Activated CD8-positive, alpha-beta memory T cell treated with anti-CD3 and anti-CD28 coated beads for 36 hours (primary cell): ENCODE data around the gene IL4R. TPM values are rescaled to one million over a fixed set of nuclear protein-coding genes. Genes with fewer than 3 reads are reported as not detected.

ENCODE experiments used
- CTCF ChIA-PET: fragments of 350-600 bp; sonication (Branson Sonifier 250); formaldehyde crosslinking; loops from one replicate; lab custom pipeline; 2021; ENCODE audit warnings: antibody characterized with exemption; lab: Charles Lee
- POLR2A ChIA-PET: fragments of 350-600 bp; sonication (Branson Sonifier 250); formaldehyde crosslinking; loops from one replicate; lab custom pipeline; 2021; ENCODE audit warnings: antibody characterized with exemption; lab: Charles Lee
- total RNA-seq, 2 experiments: library from RNA; stranded (reverse); gene quantifications; one replicate each; pipeline ENCODE4 v1.2.3, GENCODE V29; 2021

The IL4R gene
- total RNA-seq, 2 experiments from 2014 or later: 153 to 157 TPM

GRCh38 chr16:27335349-27336053 is 21.7 kb downstream of the IL4R start:
- CTCF ChIA-PET: interaction anchor here (0.9 kb wide), 1 partner anchor 101 kb away, joined by 3 read pairs; no protein-coding TSS in a partner anchor
- POLR2A ChIA-PET: no interaction called here

DNA sequence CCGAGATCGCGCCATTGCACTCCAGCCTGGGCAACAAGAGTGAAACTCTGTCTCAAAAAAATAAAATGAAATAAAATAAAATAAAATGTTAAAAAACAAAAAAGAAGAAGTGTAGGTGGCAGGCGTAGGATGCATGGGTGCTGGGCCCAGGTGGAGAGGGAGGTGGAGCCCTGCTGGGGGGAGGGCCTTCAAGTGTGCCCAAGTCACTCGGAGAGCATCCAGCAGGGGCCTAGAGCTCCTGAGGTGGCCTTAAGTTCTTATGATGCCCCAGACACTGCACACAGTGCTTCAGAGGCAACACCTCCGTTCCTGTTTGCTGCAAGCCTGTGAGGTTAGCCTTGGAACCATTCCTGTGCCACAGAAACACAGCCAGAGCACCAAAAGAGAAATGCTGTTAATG is 23.2 kb downstream of the IL4R start:
- CTCF ChIA-PET: no interaction called here
- POLR2A ChIA-PET: no interaction called here

- CTCF ChIA-PET: interaction anchor here (1.5 kb wide), 1 partner anchor 29 kb away, joined by 5 read pairs; no protein-coding TSS in a partner anchor
Observed at GRCh38 chr16:27339180-27339579, 25.4 kb downstream of the IL4R start.

DNA sequence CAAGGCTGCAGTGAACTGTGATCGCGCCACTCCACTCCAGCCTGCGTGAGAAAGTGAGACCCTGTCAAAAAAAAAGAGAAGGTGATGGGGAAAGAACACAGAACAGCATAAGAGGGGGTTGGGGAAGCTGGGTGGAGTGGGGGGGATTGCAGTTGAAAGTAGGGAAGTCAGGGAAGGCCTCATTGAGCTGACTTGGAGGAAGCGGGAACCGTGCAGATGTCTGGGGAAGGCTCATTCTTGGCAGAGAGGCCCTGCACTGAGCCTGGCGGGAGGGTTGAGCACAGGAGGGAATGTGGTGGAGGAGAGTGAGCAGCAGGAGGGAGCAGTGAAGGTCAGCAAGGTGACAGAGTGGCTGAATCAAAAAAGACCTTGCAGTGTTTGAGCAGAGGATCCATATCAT is 26.9 kb downstream of the IL4R start:
- CTCF ChIA-PET: interaction anchor here (1.0 kb wide), 1 partner anchor 106 kb away, joined by 3 read pairs; no protein-coding TSS in a partner anchor
- POLR2A ChIA-PET: no interaction called here

More at GRCh38 chr16:27339180-27339579, 25.4 kb downstream of the IL4R start:
- POLR2A ChIA-PET: no interaction called here

DNA sequence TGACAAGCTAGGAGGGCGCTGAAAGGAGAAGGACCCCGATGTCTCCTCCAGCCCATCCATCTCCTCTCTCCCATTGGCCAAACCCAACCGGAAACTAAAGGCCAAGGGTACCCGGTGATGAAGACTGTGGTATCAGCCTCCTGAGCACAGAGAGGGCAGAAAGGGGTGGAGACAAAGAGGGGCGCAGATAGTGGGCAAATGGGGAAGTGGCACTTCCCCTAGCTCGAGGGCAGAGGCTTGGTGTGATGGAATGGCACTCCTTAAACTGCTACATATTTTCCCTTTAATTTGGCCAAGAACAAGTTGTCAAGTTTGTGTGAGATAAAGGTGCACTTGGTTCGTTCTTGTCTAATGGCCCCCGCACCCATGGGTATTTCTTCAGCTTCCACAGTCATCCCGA is 27.8 kb downstream of the IL4R start:
- POLR2A ChIA-PET: no interaction called here
- CTCF ChIA-PET: no interaction called here

DNA sequence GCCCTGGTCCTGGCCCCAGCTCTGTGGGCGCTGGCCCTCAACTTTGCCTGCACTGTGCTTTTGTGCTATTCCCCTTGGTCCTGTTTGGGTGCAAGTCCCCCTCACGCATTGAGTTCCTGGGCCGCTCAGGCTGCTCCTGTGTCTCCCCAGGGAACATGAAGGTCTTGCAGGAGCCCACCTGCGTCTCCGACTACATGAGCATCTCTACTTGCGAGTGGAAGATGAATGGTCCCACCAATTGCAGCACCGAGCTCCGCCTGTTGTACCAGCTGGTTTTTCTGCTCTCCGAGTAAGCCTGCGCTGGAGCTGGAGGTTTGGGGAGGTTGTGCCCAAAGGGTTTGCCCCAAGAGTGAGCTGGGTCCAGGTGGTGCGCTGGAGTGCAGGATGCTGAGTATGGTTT is 28.2 kb downstream of the IL4R start:
- CTCF ChIA-PET: no interaction called here
- POLR2A ChIA-PET: no interaction called here

- ChIA-PET POLR2A (no interaction called here), CTCF (interaction anchor here (1.0 kb wide), 1 partner anchor 11 kb away, joined by 4 read pairs; no protein-coding TSS in a partner anchor)
Observed at GRCh38 chr16:27344721-27345120, 30.9 kb downstream of the IL4R start.

- ChIA-PET CTCF (interaction anchor here (1.0 kb wide), 1 partner anchor 11 kb away, joined by 4 read pairs; no protein-coding TSS in a partner anchor), POLR2A (no interaction called here)
Observed at GRCh38 chr16:27345201-27345600, 31.4 kb downstream of the IL4R start.

DNA sequence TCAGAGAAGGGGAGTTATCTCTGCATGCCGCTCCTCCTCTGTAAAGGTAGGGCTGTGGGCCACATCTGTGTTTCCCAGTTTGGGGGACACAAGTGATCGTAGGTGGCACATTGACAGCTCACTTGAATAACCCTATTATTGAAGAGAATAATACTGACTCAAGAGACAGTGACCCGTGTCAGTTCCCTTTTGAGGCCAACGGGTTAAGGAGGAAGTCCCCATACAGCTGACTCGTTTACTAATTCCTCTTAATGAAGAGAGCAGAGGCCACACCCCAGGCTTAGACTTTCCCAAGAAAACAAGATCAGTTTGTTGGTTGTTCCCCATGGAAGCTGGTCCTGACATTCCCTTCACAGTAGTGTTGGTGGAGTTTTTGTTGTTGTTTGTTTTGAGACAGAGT is 33.0 kb downstream of the IL4R start:
- ChIA-PET POLR2A (no interaction called here), CTCF (interaction anchor here (1.3 to 1.4 kb wide), 2 partner anchors 10 to 21 kb away, joined by 3 read pairs; no protein-coding TSS in a partner anchor)

DNA sequence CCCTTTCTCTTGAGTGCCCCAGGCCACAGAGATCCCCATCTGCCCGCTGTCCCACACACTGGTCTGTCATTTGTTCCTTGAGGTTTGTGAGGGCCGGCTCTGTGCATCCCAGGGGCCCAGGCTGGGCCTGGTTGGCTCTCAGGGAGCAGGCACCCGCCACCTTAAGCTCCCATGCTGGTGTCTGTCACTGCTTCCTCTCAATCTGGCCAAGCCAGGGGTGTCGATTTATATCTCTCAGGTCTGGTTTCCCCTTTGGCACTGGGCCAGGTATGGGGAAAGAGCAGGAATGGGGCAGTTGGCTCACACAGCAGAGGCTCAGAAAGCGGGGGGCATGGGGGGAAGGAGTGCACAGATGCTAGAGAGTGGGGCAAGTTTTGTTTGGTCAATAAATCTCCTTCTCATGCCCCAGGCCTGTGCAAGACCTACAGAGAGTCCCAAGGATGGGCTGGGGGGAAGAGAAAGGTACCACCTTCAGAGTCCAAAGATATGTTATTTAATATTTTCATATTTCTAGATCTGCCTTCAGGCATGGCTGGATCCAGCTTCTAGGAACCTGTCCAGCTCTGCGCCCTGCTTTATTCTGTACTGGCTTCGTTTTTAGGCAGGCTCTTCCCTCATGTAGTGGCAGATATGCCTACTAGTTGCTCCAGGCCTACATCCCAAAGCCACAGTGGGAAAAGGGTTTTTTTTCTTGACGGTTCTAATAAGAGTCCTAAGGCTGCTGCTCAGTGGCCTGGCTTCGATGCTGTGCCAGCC is 34.3 kb downstream of the IL4R start:
- POLR2A ChIA-PET: no interaction called here
- CTCF ChIA-PET: interaction anchor here (1.2 kb wide), 1 partner anchor 29 kb away, joined by 3 read pairs; no protein-coding TSS in a partner anchor

- CTCF ChIA-PET: interaction anchor here (1.2 kb wide), 1 partner anchor 114 kb away, joined by 3 read pairs; no protein-coding TSS in a partner anchor
Observed at GRCh38 chr16:27349276-27349675, 35.5 kb downstream of the IL4R start.

DNA sequence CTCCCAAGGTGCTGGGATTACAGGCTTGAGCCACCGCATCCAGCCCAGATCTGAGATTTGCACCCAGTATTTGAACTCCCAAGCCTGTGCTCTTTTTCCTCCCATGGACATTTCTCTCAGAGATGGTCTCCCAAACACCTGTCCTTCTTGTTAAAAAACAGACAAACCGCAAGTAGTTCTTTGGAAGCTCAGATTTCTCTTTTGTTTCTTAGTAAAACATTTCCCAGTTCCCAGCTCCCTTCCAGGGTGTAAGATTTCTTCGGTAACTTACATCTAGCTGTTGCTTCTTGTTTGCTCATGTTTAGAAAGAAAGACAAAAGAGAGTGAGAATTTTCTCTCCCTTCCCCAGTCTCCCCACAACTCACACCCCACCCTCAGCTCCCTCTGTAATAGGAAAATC is 36.2 kb downstream of the IL4R start:
- CTCF ChIA-PET: interaction anchor here (1.2 kb wide), 1 partner anchor 115 kb away, joined by 3 read pairs; no protein-coding TSS in a partner anchor
- POLR2A ChIA-PET: no interaction called here

More at GRCh38 chr16:27349276-27349675, 35.5 kb downstream of the IL4R start:
- POLR2A ChIA-PET: no interaction called here

GRCh38 chr16:27351989-27352388 is 38.2 kb downstream of the IL4R start:
- CTCF ChIA-PET: interaction anchor here (0.6 kb wide), 1 partner anchor 79 kb away, joined by 3 read pairs; no protein-coding TSS in a partner anchor
- POLR2A ChIA-PET: interaction anchor here (0.7 kb wide), 1 partner anchor 10 kb away, joined by 10 read pairs; no protein-coding TSS in a partner anchor

- ChIA-PET CTCF (no interaction called here), POLR2A (no interaction called here)
Observed at GRCh38 chr16:27353853-27354252, 40.1 kb downstream of the IL4R start.

DNA sequence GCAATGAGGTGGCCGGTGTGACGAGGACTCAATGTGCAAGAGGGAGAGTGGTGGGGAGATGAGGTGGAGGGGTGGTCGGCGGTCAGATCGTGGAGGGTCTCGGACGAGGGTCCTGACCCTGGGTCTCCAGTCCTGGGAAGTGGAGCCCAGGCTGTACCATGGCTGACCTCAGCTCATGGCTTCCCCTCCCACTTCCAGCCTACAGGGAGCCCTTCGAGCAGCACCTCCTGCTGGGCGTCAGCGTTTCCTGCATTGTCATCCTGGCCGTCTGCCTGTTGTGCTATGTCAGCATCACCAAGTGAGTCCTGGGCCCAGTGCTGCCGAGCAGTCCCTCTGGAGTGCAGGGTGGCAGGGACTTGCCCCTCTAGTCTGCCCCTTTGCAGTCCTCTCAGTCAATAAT is 41.8 kb downstream of the IL4R start:
- POLR2A ChIA-PET: no interaction called here
- CTCF ChIA-PET: interaction anchor here (1.0 to 1.7 kb wide), 8 partner anchors 11 to 174 kb away, joined by 3 to 9 read pairs (median 3); no protein-coding TSS in a partner anchor

- POLR2A ChIA-PET: no interaction called here
- CTCF ChIA-PET: interaction anchor here (1.0 to 1.4 kb wide), 3 partner anchors 10 to 125 kb away, joined by 3 read pairs; no protein-coding TSS in a partner anchor
Observed at GRCh38 chr16:27356794-27357193, 43.0 kb downstream of the IL4R start.

- ChIA-PET POLR2A (no interaction called here), CTCF (no interaction called here)
Observed at GRCh38 chr16:27359051-27359450, 45.3 kb downstream of the IL4R start.

GRCh38 chr16:27359615-27360014 is 45.8 kb downstream of the IL4R start:
- ChIA-PET POLR2A (no interaction called here), CTCF (no interaction called here)

DNA sequence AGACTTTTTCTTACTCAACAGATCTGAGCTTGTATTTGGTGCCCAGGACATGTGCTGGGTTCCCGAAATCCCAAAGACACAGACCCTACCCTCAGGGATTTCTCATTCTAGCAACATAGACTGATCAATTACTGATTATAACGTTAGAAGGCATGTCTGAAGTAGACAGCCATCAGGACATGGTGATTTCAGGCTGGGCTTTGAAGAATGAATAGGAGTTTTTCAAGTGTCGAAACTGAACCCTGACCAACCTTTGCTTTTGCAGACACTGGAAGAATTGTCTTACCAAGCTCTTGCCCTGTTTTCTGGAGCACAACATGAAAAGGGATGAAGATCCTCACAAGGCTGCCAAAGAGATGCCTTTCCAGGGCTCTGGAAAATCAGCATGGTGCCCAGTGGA is 48.2 kb downstream of the IL4R start:
- ChIA-PET POLR2A (interaction anchor here (0.6 kb wide), 1 partner anchor 10 kb away, joined by 10 read pairs; no protein-coding TSS in a partner anchor), CTCF (interaction anchor here (0.7 kb wide), 1 partner anchor 120 kb away, joined by 3 read pairs; no protein-coding TSS in a partner anchor)
